Measurements from ENCODE around the gene INPP5A.

Gene INPP5A

DNA sequence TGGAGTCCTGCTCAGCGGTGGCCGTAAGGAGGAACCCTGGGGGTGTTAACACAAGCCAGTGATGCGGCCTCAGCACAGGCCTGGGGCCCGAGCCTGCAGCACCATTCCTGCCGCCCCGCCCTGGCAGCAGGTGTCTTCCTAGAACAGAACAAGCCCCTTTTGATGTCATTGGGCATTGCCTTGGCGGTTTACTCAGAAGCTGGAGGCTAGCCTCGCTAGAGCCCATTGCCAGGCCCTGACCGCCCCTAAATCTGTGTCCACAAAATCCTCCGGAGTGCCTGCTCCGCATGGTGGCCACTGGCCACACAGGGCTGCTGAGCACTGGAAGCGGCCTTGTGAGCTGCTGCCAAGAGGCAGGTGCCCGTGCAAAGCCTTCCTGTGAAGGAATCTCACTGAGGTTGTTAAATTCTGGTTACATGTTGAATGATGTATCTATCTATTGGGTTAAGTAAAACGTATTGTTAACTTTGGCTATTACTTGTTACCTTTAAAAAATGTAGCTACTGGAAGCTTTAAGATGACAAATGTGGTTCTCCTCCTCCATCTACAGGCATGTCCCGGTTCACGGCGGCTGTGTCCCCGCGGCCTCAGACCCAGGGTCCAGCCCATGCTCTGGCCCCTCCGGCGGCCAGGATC is 1.2 kb upstream of the INPP5A start:
- no peak for DNase-seq

DNA sequence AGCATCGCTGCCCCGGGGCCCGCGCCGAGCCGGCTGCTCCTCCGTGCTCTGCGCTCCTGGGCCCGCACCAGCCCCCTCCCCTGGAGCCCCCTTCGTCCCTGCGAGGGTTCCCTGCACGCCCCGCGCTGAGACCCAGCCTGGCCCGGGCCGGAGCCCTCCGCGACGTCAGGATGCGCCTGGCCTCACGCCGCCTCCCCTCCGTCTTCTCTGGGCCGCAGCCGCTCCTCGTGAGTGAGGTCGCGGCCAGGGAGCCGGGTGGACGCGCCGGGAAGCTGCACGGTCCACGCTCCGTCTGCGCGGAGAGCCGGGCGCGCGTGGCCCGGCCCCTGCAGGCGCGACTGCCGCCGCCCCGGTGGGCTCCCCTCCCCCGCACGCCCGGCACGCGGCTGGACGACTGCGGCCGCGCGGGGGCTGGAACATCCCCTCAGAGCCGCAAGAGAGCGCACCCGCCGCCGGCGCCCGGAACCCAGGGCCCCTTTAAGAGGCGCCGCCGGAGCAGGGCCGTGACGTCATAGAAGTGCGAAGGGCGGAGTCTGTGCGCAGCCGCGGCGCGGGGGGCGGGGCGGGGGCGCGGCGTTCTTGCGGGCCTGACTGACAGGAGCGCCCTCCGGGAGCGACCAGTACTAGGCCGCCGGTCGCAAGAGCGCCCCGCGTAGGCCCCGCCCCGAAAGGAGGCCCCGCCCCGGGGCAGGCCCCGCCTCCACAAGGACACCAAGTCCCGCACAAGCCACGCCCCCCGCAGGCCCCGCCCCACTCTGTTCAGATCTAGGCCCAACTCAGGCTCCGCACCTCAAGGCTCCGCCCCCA is 507 bp upstream of the INPP5A start:
- DNase-seq = peak; percentile 97

DNA sequence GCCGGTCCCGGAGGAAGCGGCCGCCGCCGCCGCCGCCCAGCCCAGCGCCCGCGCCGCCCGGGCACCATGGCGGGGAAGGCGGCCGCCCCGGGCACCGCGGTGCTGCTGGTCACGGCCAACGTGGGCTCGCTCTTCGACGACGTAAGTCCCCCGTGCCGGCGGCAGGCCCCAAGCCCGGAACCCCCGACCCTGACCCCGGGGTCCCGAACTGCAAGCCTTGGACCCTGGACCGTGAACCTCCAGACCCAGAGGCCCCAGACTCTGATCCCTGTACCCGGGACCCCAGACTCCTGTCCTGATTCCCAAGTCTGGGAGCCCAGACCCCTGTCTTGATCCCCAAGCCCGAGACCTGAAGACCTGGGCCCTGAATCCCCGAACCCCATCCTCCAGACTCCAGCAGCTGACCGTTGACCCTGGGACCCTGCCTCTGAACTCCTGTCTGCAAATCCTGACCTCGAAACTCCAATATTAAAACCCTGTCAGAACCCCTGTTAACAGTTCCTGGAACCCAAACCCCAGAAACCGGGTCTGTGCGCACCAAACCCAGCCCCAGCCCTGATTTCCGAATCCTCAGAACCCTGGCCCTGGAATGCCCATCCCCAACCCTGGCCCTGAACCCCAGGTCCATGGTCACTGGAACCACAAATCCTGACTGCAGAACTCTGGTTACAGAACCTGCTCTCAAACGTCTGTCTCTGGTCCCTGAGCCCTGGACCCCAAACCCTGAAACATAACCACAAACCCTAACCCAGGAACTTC is 623 bp downstream of the INPP5A start:
- no peak for DNase-seq

GRCh38 chr10:132538790-132539421 is 1.3 kb downstream of the INPP5A start:
- DNase-seq = no peak

DNA sequence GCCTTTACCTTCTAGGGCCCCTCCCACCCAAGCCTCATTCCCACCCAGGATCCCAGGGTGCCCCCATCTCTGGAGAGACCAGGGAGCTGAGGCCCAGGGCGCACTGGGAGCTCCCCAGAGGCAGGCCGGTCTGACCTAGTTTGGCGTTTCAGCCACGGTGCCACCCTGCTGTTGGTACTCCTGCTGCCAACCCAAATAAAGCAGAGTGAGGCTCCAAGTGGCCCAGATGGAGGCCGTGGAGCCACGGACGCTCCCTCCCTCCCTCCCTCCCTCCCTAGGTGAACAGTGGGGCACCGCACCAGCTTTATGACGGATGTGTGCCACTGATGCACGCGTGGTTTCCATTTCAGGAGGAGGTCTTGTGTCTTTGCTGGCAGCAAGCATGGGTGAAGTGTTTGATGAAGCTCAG is 1.8 kb downstream of the INPP5A start:
- no peak for DNase-seq

- DNase-seq = peak; percentile 50
These were observed 2.3 kb downstream of the INPP5A start for GRCh38 chr10:132539894-132540293.

DNA sequence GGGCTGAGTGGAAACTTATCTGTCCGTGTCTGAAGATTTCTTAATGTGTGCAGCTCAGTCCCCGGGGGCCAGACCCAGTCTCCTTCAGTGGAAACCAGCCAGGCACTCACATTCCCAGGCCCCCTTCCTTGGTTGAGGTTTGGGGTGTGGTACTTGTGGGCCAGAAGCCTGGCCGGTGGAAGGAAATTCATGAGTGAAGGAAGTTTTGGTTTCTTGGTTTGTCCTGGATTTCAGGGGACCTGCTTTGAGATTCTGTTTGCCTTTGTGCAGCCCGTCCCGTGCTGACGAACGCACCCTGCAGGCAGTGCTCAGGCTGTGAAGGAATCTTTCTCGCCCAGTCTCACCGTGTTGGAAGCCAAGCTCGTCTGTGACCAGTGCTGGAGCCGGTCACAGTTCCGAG is 2.9 kb downstream of the INPP5A start:
- DNase-seq = no peak

- no peak for DNase-seq
These were observed 3.5 kb downstream of the INPP5A start for GRCh38 chr10:132541129-132541528.

DNA sequence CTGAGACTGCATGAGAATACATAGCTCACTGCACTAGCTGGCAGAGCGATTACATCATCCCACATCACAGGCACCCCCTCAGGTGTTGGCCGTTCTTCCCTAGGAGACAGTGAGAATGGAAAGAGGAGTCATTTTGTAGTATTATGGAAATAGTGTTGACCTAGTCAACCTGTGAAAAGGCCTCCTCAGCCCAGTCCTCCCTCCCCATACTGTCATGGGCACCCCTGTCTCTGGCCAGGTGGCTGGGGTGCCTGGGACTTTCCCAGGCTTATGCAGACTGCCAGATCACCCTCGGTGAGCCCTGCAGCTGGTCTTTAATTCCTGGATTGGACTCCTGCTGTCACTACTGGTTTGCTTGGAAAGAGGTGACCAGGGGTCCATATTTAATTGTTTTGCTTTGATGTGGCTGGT is 4.0 kb downstream of the INPP5A start:
- DNase-seq = no peak

GRCh38 chr10:132542086-132542775 is 4.6 kb downstream of the INPP5A start:
- no peak for DNase-seq

- no peak for DNase-seq
These were observed 5.2 kb downstream of the INPP5A start for GRCh38 chr10:132542819-132543218.

DNA sequence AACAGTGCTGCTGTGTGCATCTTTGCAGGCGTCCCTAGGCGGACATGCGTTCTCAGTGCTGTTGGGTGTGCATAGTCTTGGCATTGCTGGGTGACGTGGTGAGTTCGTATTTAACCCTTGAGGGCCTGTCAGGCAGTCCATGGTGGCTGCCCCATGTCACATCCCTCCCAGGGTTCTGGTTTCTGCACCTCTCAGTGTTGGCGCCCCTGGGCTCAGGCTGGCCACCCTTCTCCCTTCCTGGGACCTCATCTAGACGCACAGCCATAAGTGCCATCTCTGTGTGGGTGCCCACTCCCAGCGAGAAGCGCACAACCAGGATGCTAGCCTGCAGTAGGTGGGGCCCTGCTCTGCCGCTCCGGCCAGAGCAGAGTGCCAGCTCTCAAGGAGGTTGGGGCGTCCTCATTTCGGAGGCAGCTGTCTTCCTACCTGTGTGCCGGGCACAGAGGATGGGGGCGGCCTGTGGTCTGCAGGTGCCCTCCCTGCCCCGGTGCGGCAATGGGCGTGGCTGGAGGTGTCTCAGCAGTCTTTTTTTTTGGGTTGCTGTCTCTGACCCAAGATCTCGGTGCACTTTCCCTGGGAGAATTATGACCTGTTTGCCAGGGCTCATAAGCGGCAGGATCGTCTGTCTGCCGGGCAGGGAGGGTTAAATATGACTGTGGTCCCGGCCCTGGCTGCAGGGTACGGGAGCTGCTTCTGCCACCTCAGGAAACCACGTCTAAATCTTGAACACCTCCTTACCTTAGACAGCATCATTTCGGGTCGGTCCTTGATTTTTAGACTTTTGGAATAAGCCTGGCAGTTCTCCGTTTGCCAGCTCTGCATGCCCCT is 6.5 kb downstream of the INPP5A start:
- DNase-seq = no peak

- DNase-seq = no peak
These were observed 7.4 kb downstream of the INPP5A start for GRCh38 chr10:132544744-132545658.

DNA sequence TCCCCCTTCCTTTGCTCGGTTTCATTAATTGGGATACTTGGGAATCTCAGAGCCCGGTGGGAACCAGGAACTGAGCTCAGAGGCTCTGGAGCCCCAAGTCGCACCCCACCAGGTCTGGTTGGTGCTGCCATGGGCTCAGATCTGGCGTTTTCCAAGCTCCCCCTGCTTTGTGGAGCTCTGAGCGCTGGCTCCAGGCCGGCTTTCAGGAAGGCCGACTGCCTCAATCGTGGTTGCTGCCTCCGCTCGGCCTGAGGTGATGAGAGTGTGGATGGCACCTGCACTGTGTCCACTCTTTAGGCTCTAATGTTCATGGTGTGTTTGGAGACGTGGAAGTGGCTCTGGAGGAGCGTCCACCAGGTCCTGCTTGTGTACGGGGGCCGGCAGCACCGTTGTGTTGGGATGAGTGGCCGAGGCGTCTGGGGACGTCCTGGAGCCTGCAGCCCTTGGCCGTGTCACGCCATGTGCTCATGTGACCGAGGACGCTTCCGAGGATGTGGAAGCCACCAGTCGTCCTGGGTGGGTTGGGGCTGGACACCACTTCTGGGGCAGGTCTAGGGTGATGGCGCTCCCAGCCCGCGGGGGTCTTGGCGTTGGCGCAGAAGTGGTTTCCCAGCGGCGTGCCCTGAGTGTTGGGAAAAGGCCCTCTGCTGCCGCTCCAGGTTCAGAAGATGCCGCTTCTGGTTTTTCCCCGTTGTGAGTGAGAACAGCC is 8.2 kb downstream of the INPP5A start:
- DNase-seq = no peak

DNA sequence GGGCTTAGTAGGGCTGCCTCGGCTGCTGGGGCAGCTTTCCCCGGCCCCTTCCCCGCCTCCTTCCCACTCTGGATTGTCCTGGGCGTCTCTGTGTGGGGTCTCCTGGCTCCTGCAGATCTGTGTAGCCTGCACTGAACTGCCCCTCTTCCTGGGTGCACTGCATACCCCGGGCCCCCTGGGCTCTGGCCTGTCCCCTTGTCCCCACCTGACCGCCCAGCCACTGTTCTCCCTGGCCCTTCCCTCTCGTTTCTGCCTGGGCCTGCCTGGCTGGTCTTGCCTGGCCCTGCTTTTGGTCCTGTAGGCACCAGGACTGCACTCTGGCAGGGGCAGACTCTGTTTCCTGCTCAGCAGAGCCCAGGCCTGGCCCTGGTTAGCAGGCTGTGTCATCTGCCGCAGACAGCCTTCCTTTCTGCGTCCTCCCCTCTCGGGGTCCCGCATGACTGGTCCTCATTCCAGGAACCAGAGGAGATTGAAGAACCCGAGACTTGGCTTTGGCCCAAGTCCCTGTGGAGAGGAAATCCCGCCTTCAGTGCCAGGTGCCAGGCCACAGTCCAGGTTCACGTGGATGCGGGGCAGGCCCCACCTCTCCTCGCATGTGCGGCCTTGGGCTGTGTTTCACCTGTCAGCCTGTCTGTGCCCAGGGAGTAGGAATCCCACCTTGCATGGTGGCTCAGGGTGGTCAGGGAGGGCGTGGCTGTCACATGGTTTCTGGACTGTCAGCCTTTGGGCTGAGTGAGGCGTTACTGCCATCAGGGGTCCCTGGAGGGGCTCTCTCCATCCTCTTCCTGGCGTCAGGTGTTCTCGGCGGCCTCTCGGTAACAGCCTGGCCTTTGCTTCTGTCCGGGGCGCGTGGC is 9.2 kb downstream of the INPP5A start:
- no peak for DNase-seq

GRCh38 chr10:132547421-132547861 is 9.9 kb downstream of the INPP5A start:
- DNase-seq = no peak

DNA sequence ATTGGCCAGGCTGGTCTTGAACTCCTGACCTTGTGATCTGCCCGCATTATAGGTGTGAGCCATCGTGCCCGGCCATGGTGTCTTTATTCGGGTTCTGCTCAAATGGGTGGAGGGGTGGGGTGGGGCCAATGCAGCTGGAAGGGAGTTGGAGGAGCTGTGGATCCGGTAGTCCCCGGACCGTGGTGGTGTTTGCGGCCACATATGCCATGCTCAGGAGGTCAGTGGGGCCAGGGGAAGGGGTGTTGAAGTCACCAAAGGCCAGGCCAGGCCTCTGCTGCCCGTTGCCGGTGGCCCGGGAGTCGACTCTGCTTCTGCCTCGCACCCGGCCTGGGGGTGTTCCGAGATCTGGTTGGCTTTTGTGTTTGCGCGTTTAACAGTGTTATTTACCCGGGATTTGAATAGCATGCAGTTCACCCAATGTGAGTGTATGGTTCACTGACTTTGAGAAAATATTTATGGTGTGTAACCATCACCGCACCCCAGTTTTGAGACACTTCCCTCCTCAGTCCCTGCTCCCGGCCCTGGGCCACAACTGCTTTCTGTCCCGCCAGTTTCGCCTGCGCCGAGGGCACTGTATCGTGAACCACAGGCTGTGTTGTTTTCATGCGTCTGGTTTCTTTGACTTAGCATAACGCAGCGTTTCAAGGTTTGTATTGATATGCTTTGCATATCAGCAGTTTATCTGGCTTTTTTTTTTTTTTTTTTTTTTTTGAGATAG is 10.7 kb downstream of the INPP5A start:
- DNase-seq = no peak

GRCh38 chr10:132548869-132549268 is 11.3 kb downstream of the INPP5A start:
- no peak for DNase-seq
